Neural progenitor cell (in vitro differentiated cells): ENCODE data around the gene ECPAS.

ENCODE experiments used
- CTCF ChIP-seq: fragments of 200-600 bp; sonication (generic); IDR thresholded peaks from 2 replicates; pipeline ENCODE4 v1.5.1; 2017; ENCODE audit warnings: antibody characterized with exemption, mild to moderate bottlenecking
- EZH2phosphoT487 ChIP-seq: fragments of 200-600 bp; sonication (generic); IDR thresholded peaks from 2 replicates; pipeline ENCODE4 v1.6.1; 2017; ENCODE audit warnings: antibody characterized with exemption

- TF ChIP-seq CTCF, result no peak
- TF ChIP-seq EZH2phosphoT487, result no peak
Observed at GRCh38 chr9:111501648-111502047, 17.5 kb upstream of the ECPAS start.
